B cell (primary cell): ENCODE measurements around the gene THSD7A.

Source experiments
- CTCF ChIP-seq: fragments of 200-600 bp; IDR thresholded peaks from one replicate; pipeline ENCODE4 v1.8.0; 2022; ENCODE audit warnings: antibody characterized with exemption, mild to moderate bottlenecking
- EZH2 ChIP-seq: IDR thresholded peaks from 2 replicates; pipeline ENCODE4 v1.6.1; 2012; ENCODE audit warnings: borderline replicate concordance, low read depth, mild to moderate bottlenecking, moderate library complexity, low read length; ENCODE audit not compliant: insufficient read depth, poor library complexity, severe bottlenecking

GRCh38 chr7:11829954-11830353, 2.0 kb downstream of the THSD7A start:
- TF ChIP-seq CTCF (no peak), EZH2 (no peak)
